Hepatocyte (in vitro differentiated cells): ENCODE data around the gene HSDL2.

Experiments used
- CTCF ChIP-seq: fragments of 200-600 bp; sonication (generic); IDR thresholded peaks from 2 replicates; pipeline ENCODE4 v1.5.1; 2016; ENCODE audit warnings: antibody characterized with exemption, mild to moderate bottlenecking; ENCODE audit not compliant: poor library complexity
- EZH2phosphoT487 ChIP-seq: fragments of 200-600 bp; sonication (generic); IDR thresholded peaks from one replicate; pipeline ENCODE4 v1.6.1; 2018; ENCODE audit warnings: antibody characterized with exemption, mild to moderate bottlenecking, low read depth, moderate library complexity; ENCODE audit not compliant: unreplicated experiment, severe bottlenecking

- TF ChIP-seq CTCF = no peak
- no peak for TF ChIP-seq EZH2phosphoT487
Measured at GRCh38 chr9:112331674-112331952, 48.3 kb upstream of the HSDL2 start.
